GM19455 (cell line): Measurements from ENCODE around the gene MYD88.

ENCODE experiments used
- ATAC-seq: cut with Tn5 transposase; IDR thresholded peaks from one replicate; pipeline ENCODE4 v1.9.1; 2021; ENCODE audit not compliant: unreplicated experiment

The MYD88 gene

GRCh38 chr3:38138349-38139190 is at the start of gene MYD88:
TSS of gene MYD88 (plus strand) at chr3:38138661. CDS start at chr3:38138701, 40 bp downstream.
- peak; percentile 46 for ATAC-seq

- ATAC-seq, result no peak
Observed at GRCh38 chr3:38089163-38089562, 49.3 kb upstream of the MYD88 start.

- ATAC-seq, result no peak
Observed at GRCh38 chr3:38090453-38090852, 48.0 kb upstream of the MYD88 start.

GRCh38 chr3:38094999-38095398 is 43.5 kb upstream of the MYD88 start:
- no peak for ATAC-seq

- no peak for ATAC-seq
Observed at GRCh38 chr3:38095669-38096483, 42.6 kb upstream of the MYD88 start.

GRCh38 chr3:38097446-38098375 is 40.8 kb upstream of the MYD88 start:
- ATAC-seq, result no peak

- no peak for ATAC-seq
Observed at GRCh38 chr3:38098376-38098723, 40.1 kb upstream of the MYD88 start.

GRCh38 chr3:38099518-38099917 is 38.9 kb upstream of the MYD88 start:
- no peak for ATAC-seq

GRCh38 chr3:38100498-38100897 is 38.0 kb upstream of the MYD88 start:
- ATAC-seq, result no peak

GRCh38 chr3:38101811-38102443 is 36.5 kb upstream of the MYD88 start:
- ATAC-seq, result no peak

GRCh38 chr3:38102444-38102814 is 36.0 kb upstream of the MYD88 start:
- no peak for ATAC-seq

- ATAC-seq, result no peak
Observed at GRCh38 chr3:38105525-38105924, 32.9 kb upstream of the MYD88 start.

- ATAC-seq, result no peak
Observed at GRCh38 chr3:38107911-38108648, 30.4 kb upstream of the MYD88 start.

- no peak for ATAC-seq
Observed at GRCh38 chr3:38108649-38109579, 29.5 kb upstream of the MYD88 start.

GRCh38 chr3:38109580-38110313 is 28.7 kb upstream of the MYD88 start:
- no peak for ATAC-seq

- no peak for ATAC-seq
Observed at GRCh38 chr3:38110314-38111050, 28.0 kb upstream of the MYD88 start.

GRCh38 chr3:38111201-38111600 is 27.3 kb upstream of the MYD88 start:
- ATAC-seq, result no peak
